OCI-LY3 (cell line): Measurements from ENCODE around the gene STARD3.
A peak's percentile ranks its signal among the peaks of the same experiment; 100 is the strongest.

Experiments
- H2AFZ ChIP-seq: fragments of 200-600, 300-600 bp; shearing (Covaris generic); 2 replicates; pipeline ENCODE4 v1.6.0; 2014; ENCODE audit warnings: antibody characterized with exemption, low read depth, low read length
- H3K27ac ChIP-seq: fragments of 200-600, 300-600 bp; sonication (generic); 2 replicates; pipeline ENCODE4 v1.5.1; 2014; ENCODE audit warnings: mild to moderate bottlenecking, low read length, moderate library complexity, mixed read lengths
- H3K27me3 ChIP-seq: fragments of 200-600, 300-600 bp; sonication (generic); 2 replicates; pipeline ENCODE4 v1.6.1; 2014; ENCODE audit warnings: low read depth, low read length, mixed read lengths
- H3K36me3 ChIP-seq: fragments of 200-600, 300-600 bp; sonication (generic); replicated peaks from 2 replicates; pipeline ENCODE3; 2014; ENCODE audit warnings: low read depth, low read length, mixed read lengths
- H3K4me1 ChIP-seq: fragments of 300-600, 200-600 bp; sonication (generic); 2 replicates; pipeline ENCODE4 v1.6.1; 2014; ENCODE audit warnings: low read length, mixed read lengths
- H3K4me2 ChIP-seq: fragments of 200-600, 300-600 bp; sonication (generic); 2 replicates; pipeline ENCODE4 v1.6.1; 2014; ENCODE audit warnings: low read length, mixed read lengths
- H3K4me3 ChIP-seq: fragments of 300-600, 200-600 bp; sonication (generic); 2 replicates; pipeline ENCODE4 v1.5.1; 2014; ENCODE audit warnings: antibody characterized with exemption, mild to moderate bottlenecking, low read length, moderate library complexity
- H3K79me2 ChIP-seq: fragments of 300-600, 200-600 bp; shearing (Covaris generic); 2 replicates; pipeline ENCODE4 v1.6.1; 2014; ENCODE audit warnings: mild to moderate bottlenecking, low read length, mixed read lengths
- H3K9ac ChIP-seq: fragments of 300-600, 200-600 bp; shearing (Covaris generic); 2 replicates; pipeline ENCODE4 v1.6.0; 2014; ENCODE audit warnings: mild to moderate bottlenecking, low read length, moderate library complexity
- H3K9me3 ChIP-seq: fragments of 200-600, 300-600 bp; shearing (Covaris generic); 2 replicates; pipeline ENCODE4 v1.6.1; 2014; ENCODE audit warnings: low read length, mixed read lengths; ENCODE audit not compliant: insufficient read depth
- H4K20me1 ChIP-seq: fragments of 200-600, 300-600 bp; sonication (generic); 2 replicates; pipeline ENCODE4 v1.6.1; 2016; ENCODE audit warnings: low read length, mixed read lengths; ENCODE audit not compliant: insufficient read depth
- CTCF ChIP-seq: fragments of 200-600, 300-600 bp; sonication (generic); IDR thresholded peaks from 2 replicates; pipeline ENCODE4 v1.5.1; 2014; ENCODE audit warnings: antibody characterized with exemption, low read length, low read depth
- EZH2phosphoT487 ChIP-seq: fragments of 200-600 bp; shearing (Covaris generic); IDR thresholded peaks from 2 replicates; pipeline ENCODE4 v1.6.1; 2018; ENCODE audit warnings: antibody characterized with exemption, mixed run types, low read depth

The STARD3 gene

GRCh38 chr17:39632153-39632941, 4.6 kb upstream of the STARD3 start:
- H3K4me1 ChIP-seq, result peaks cover 7% of the 10 kb centered on the region

GRCh38 chr17:39633570-39634183, 3.3 kb upstream of the STARD3 start:
- no peak overlapping the region for H3K4me2 ChIP-seq
- H3K79me2 ChIP-seq, result peaks cover 14% of the 10 kb centered on the region
- no peak overlapping the region for H3K27ac ChIP-seq
- no peaks in the 10 kb centered on the region for H3K9me3 ChIP-seq
- H3K27me3 ChIP-seq, result no peaks in the 10 kb centered on the region
- H3K4me3 ChIP-seq, result no peak overlapping the region
- no peaks in the 10 kb centered on the region for H3K36me3 ChIP-seq
- peaks cover 18% of the 10 kb centered on the region for H3K4me1 ChIP-seq
- H4K20me1 ChIP-seq, result no peaks in the 10 kb centered on the region
- no peak overlapping the region for H3K9ac ChIP-seq
- no peak overlapping the region for H2AFZ ChIP-seq
- TF ChIP-seq EZH2phosphoT487 (no peak), CTCF (no peak)

More at GRCh38 chr17:39632153-39632941, 4.6 kb upstream of the STARD3 start:
- no peak overlapping the region for H3K4me2 ChIP-seq
- no peaks in the 10 kb centered on the region for H3K36me3 ChIP-seq
- TF ChIP-seq CTCF (no peak), EZH2phosphoT487 (no peak)
- no peaks in the 10 kb centered on the region for H4K20me1 ChIP-seq
- H3K79me2 ChIP-seq, result peaks cover under 1% of the 10 kb centered on the region; the same call in 1 of the 2 replicates
- H3K27me3 ChIP-seq, result no peaks in the 10 kb centered on the region
- no peak overlapping the region for H2AFZ ChIP-seq
- no peaks in the 10 kb centered on the region for H3K9me3 ChIP-seq
- no peak overlapping the region for H3K27ac ChIP-seq
- H3K9ac ChIP-seq, result no peak overlapping the region
- H3K4me3 ChIP-seq, result no peak overlapping the region

GRCh38 chr17:39634384-39634871, 2.5 kb upstream of the STARD3 start:
- Histone ChIP-seq H3K79me2 (peaks cover 20% of the 10 kb centered on the region), H3K9me3 (no peaks in the 10 kb centered on the region), H3K4me2 (no peak overlapping the region), H3K4me1 (peaks cover 18% of the 10 kb centered on the region), H2AFZ (no peak overlapping the region), H3K27ac (no peak overlapping the region), H3K4me3 (no peak overlapping the region), H3K27me3 (no peaks in the 10 kb centered on the region), H3K36me3 (no peaks in the 10 kb centered on the region), H3K9ac (no peak overlapping the region), H4K20me1 (no peaks in the 10 kb centered on the region)
- TF ChIP-seq EZH2phosphoT487 (no peak), CTCF (peak; percentile 98)

- H2AFZ ChIP-seq, result no peak overlapping the region
- 0 out of 2 replicates have a peak overlapping the region, but pooled peaks have one; percentile 78 for H3K4me3 ChIP-seq
- no peak overlapping the region for H3K9ac ChIP-seq
- no peaks in the 10 kb centered on the region for H3K9me3 ChIP-seq
- no peaks in the 10 kb centered on the region for H3K27me3 ChIP-seq
- H4K20me1 ChIP-seq, result peaks cover 5% of the 10 kb centered on the region; the same call in 1 of the 2 replicates
- no peak for TF ChIP-seq CTCF
- no peak for TF ChIP-seq EZH2phosphoT487
- H3K4me2 ChIP-seq, result peak overlapping the region; percentile 94; the same call in 1 of the 2 replicates
- H3K36me3 ChIP-seq, result no peaks in the 10 kb centered on the region
- peaks cover 25% of the 10 kb centered on the region for H3K4me1 ChIP-seq
- H3K27ac ChIP-seq, result no peak overlapping the region
- peaks cover 30% of the 10 kb centered on the region for H3K79me2 ChIP-seq
Measured at GRCh38 chr17:39635614-39636176, 1.2 kb upstream of the STARD3 start.
